Measurements from ENCODE around the gene C1orf174.

Gene C1orf174

GRCh38 chr1:3910049-3910731, 10.1 kb upstream of the C1orf174 start (continued):
- TF ChIP-seq PPARA (CRISPR knock-in tag; IDR thresholded peaks at IDR 0.05; ENCODE audit: borderline replicate concordance), result no peak

GRCh38 chr1:3909615-3910014, 9.5 kb upstream of the C1orf174 start:
- no peak for TF ChIP-seq SNAI2 (CRISPR knock-in tag; IDR thresholded peaks at IDR 0.05)
- no peak for TF ChIP-seq ARNTL (CRISPR knock-in tag; IDR thresholded peaks at IDR 0.05; ENCODE audit: borderline replicate concordance, low read depth)
- TF ChIP-seq ZFP30 (CRISPR knock-in tag; IDR thresholded peaks at IDR 0.05), result no peak
- no peak for TF ChIP-seq TOX (CRISPR knock-in tag; IDR thresholded peaks at IDR 0.05; ENCODE audit: borderline replicate concordance)
- TF ChIP-seq ISL1 (CRISPR knock-in tag; IDR thresholded peaks at IDR 0.05), result no peak
- no peak for TF ChIP-seq ESRRG (CRISPR knock-in tag; IDR thresholded peaks at IDR 0.05)
- TF ChIP-seq BACH2 (CRISPR knock-in tag; IDR thresholded peaks at IDR 0.05; ENCODE audit: borderline replicate concordance), result no peak
- no peak for TF ChIP-seq POU6F1 (CRISPR knock-in tag; IDR thresholded peaks at IDR 0.05; ENCODE audit: borderline replicate concordance, low read depth)
- TF ChIP-seq ZFP3 (CRISPR knock-in tag; IDR thresholded peaks at IDR 0.05), result no peak
- TF ChIP-seq TCF4 (CRISPR knock-in tag; IDR thresholded peaks at IDR 0.05; ENCODE audit: borderline replicate concordance), result no peak
- no peak for TF ChIP-seq ZC3H10 (CRISPR knock-in tag; IDR thresholded peaks at IDR 0.05)
- no peak for TF ChIP-seq CREB5 (CRISPR knock-in tag; IDR thresholded peaks at IDR 0.05; ENCODE audit: low read depth)
- TF ChIP-seq PPARA (CRISPR knock-in tag; IDR thresholded peaks at IDR 0.05; ENCODE audit: borderline replicate concordance), result no peak
- TF ChIP-seq GLIS3 (CRISPR knock-in tag; IDR thresholded peaks at IDR 0.05), result no peak
- TF ChIP-seq TSHZ2 (CRISPR knock-in tag; IDR thresholded peaks at IDR 0.05), result no peak
- no peak for TF ChIP-seq PATZ1 (CRISPR knock-in tag; IDR thresholded peaks at IDR 0.05; ENCODE audit: borderline replicate concordance)
- TF ChIP-seq OSR1 (CRISPR knock-in tag; IDR thresholded peaks at IDR 0.05), result no peak
- no peak for TF ChIP-seq RARB (CRISPR knock-in tag; IDR thresholded peaks at IDR 0.05)
- ATAC-seq, result no peak

GRCh38 chr1:3908886-3909517, 8.9 kb upstream of the C1orf174 start:
- no peak for TF ChIP-seq CREB5 (CRISPR knock-in tag; IDR thresholded peaks at IDR 0.05; ENCODE audit: low read depth)
- no peak for TF ChIP-seq TSHZ2 (CRISPR knock-in tag; IDR thresholded peaks at IDR 0.05)
- ATAC-seq, result no peak
